Measurements from ENCODE around the gene SLC29A3.

DNA sequence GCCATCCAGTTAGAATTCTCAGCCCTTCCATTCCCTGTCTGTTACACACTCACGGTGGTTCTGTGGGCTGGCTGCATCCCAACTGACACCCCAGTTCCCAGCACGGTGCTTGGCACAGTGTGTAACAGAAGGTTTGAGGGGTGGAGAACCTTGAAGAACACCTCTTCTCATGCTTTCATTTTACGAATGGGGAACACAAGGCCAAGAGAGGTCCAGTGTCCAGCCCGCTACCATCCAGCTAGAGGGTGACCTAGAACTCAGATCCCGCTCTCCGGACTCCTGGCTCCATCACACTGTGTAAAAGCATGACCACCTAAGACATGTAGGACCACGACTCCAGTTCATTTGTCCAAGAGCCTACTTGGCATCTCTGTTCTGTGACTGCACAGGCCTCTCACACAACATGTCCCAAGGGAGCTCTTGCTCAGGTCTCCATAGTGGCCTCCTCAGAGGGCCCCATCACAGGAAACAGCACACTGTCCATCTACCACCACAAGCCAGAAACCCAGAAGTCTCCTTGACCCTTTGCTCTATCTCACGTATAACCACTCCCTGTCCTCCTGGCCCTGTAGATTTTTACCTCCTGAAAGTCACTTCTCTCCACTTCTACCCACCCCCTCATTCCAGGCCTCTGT is 74.9 kb downstream of the SLC29A3 start:
- TF ChIP-seq, protein P1, sequence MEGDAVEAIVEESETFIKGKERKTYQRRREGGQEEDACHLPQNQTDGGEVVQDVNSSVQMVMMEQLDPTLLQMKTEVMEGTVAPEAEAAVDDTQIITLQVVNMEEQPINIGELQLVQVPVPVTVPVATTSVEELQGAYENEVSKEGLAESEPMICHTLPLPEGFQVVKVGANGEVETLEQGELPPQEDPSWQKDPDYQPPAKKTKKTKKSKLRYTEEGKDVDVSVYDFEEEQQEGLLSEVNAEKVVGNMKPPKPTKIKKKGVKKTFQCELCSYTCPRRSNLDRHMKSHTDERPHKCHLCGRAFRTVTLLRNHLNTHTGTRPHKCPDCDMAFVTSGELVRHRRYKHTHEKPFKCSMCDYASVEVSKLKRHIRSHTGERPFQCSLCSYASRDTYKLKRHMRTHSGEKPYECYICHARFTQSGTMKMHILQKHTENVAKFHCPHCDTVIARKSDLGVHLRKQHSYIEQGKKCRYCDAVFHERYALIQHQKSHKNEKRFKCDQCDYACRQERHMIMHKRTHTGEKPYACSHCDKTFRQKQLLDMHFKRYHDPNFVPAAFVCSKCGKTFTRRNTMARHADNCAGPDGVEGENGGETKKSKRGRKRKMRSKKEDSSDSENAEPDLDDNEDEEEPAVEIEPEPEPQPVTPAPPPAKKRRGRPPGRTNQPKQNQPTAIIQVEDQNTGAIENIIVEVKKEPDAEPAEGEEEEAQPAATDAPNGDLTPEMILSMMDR (IDR thresholded peaks at IDR 0.05; ENCODE audit: borderline replicate concordance, extremely low read depth, low read length, poor library complexity, severe bottlenecking) = no peak
- TF ChIP-seq EZH2 (IDR thresholded peaks at IDR 0.05; ENCODE audit: borderline replicate concordance, low read depth, low read length, severe bottlenecking) = no peak

Measured in DND-41 (cell line).